GM12878 (cell line): ENCODE measurements around the gene DDX52. TPM values are rescaled to one million over a fixed set of nuclear protein-coding genes. Genes with fewer than 3 reads are reported as not detected.
A peak's percentile ranks its signal among the peaks of the same experiment; 100 is the strongest.

Experiments used
- ATAC-seq: fragments of 200-7000 bp; cut with Tn5 transposase; 3 replicates; pipeline ENCODE4 v1.9.1; 2020; ENCODE audit warnings: mild to moderate bottlenecking, moderate library complexity
- BruUV-seq: library from RNA; stranded (reverse); fragments of 400-500 nt; replicated peaks from 2 replicates; lab custom pipeline; 2021; lab: Mats Ljungman, UMichigan
- CTCF ChIA-PET: fragments of 300-600 bp; sonication (Branson Sonifier 250); formaldehyde crosslinking; extraction: SDS; loops from one replicate; lab custom pipeline; 2021; ENCODE audit warnings: inconsistent platforms; lab: Yijun Ruan, JAX
- POLR2A ChIA-PET: fragments of 350-600 bp; formaldehyde crosslinking; extraction: SDS; loops from one replicate; lab custom pipeline; 2021; ENCODE audit warnings: inconsistent platforms; lab: Charles Lee
- RAD21 ChIA-PET: fragments of 300-600 bp; sonication (Branson Sonifier 250); formaldehyde crosslinking; loops from one replicate; lab custom pipeline; 2023; ENCODE audit warnings: antibody characterized with exemption; ENCODE audit not compliant: unreplicated experiment; lab: Charles Lee
- SMC1A ChIA-PET: fragments of 300-600 bp; sonication (Branson Sonifier 250); formaldehyde crosslinking; loops from one replicate; lab custom pipeline; 2023; ENCODE audit not compliant: unreplicated experiment, uncharacterized antibody; lab: Charles Lee
- DNase-seq: peaks from one replicate; pipeline ENCODE4 v3.0.0-alpha.2; 2011; ENCODE audit warnings: low read depth, low spot score
- FAIRE-seq: peaks from 3 replicates; lab custom pipeline; 2011; peaks lifted over from hg19 to GRCh38; lab: Jason Lieb, UNC
- H2AFZ ChIP-seq: 2 replicates; pipeline ENCODE4 v1.6.0; 2011; ENCODE audit warnings: low read depth, low read length, control low read depth; ENCODE audit not compliant: control insufficient read depth
- H3K27ac ChIP-seq: 2 replicates; pipeline ENCODE4 v1.5.1; 2011; ENCODE audit warnings: control low read depth; ENCODE audit not compliant: control insufficient read depth, insufficient read depth
- H3K27me3 ChIP-seq, 2 experiments: replicated peaks in 1 of 2; 2 replicates each; pipeline versions ENCODE4 v1.6.0 to v1.6.1; 2011; ENCODE audit warnings: low read length in 1 of 2; ENCODE audit not compliant: control insufficient read depth in 2 of 2, insufficient read depth in 2 of 2
- H3K36me3 ChIP-seq, 2 experiments: 2 replicates each; pipeline ENCODE4 v1.5.1; 2011; ENCODE audit warnings: low read length in 1 of 2; ENCODE audit not compliant: control insufficient read depth in 2 of 2, insufficient read depth in 2 of 2
- H3K4me1 ChIP-seq: 2 replicates; pipeline ENCODE4 v1.6.1; 2011; ENCODE audit warnings: mild to moderate bottlenecking, low read length, moderate library complexity, mixed read lengths; ENCODE audit not compliant: control insufficient read depth, insufficient read depth
- H3K4me2 ChIP-seq: 2 replicates; pipeline ENCODE4 v1.6.0; 2011; ENCODE audit warnings: control low read depth; ENCODE audit not compliant: control insufficient read depth, insufficient read depth
- H3K4me3 ChIP-seq: fragments of 200-600 bp; sonication (generic); 2 replicates; pipeline ENCODE4 v1.5.1; 2016
- H3K79me2 ChIP-seq: 2 replicates; pipeline ENCODE4 v1.6.0; 2011; ENCODE audit warnings: low read length; ENCODE audit not compliant: control insufficient read depth, insufficient read depth
- H3K9ac ChIP-seq: 2 replicates; pipeline ENCODE4 v1.8.0; 2011; ENCODE audit warnings: low read length, control low read depth, mixed read lengths; ENCODE audit not compliant: control insufficient read depth, insufficient read depth
- H3K9me3 ChIP-seq: replicated peaks from 3 replicates; pipeline ENCODE4 v1.5.1; 2011; ENCODE audit warnings: mild to moderate bottlenecking, low read length; ENCODE audit not compliant: control insufficient read depth, insufficient read depth
- H4K20me1 ChIP-seq: 2 replicates; pipeline ENCODE4 v1.6.0; 2011; ENCODE audit not compliant: control insufficient read depth, insufficient read depth
- EED ChIP-seq: sonication (generic); IDR thresholded peaks from 2 replicates; pipeline ENCODE4 v1.6.1; 2016; ENCODE audit warnings: antibody characterized with exemption, low read depth
- MXI1 ChIP-seq: fragments of 150-350 bp; IDR thresholded peaks from 2 replicates; pipeline ENCODE4 v1.6.1; 2011; ENCODE audit warnings: low read depth, mild to moderate bottlenecking, inconsistent platforms, low read length, improper control_type of control experiment
- PKNOX1 ChIP-seq: fragments of 450-650 bp; IDR thresholded peaks from 2 replicates; pipeline ENCODE4 v1.6.1; 2016; ENCODE audit warnings: mild to moderate bottlenecking
- SPI1 ChIP-seq: IDR thresholded peaks from 2 replicates; pipeline ENCODE4 v1.6.1; 2011; ENCODE audit warnings: low read depth, mild to moderate bottlenecking, low read length, moderate library complexity, borderline replicate concordance; ENCODE audit not compliant: insufficient read depth
- ZBTB11 ChIP-seq: fragments of 450-650 bp; formaldehyde crosslinking; IDR thresholded peaks from 2 replicates; pipeline ENCODE4 v1.5.0; 2022; ENCODE audit warnings: mild to moderate bottlenecking, missing genetic modification characterization
- WGBS: methylation state at CpG from one replicate; pipeline ENCODE4 v1.1.6; 2016; ENCODE audit warnings: low lambda C conversion rate; ENCODE audit not compliant: insufficient replicate concordance, insufficient coverage; ENCODE audit errors: missing lambda C conversion rate; 5-methylcytosine and 5-hydroxymethylcytosine counted together
- in situ Hi-C: fragments of 300-500 bp; cut with MboI; formaldehyde crosslinking; loops from 9 replicates; pipeline ENCODE4 v1.14.3; 2018; ENCODE audit warnings: mixed read lengths
- intact Hi-C: fragments of 100-400 bp; cut with micrococcal nuclease; formaldehyde crosslinking; loops from one replicate; pipeline ENCODE4 v1.14.2; 2022; ENCODE audit not compliant: unreplicated experiment
- polyA plus RNA-seq, 11 experiments: library from polyadenylated mRNA; depleted of rRNA in 4 of 11; unstranded in 6 of 11; stranded (reverse) in 5 of 11; fragments of >200 nt; fragmentation: Nextera tagmentation in 4 of 11; fragmentation: Illumina TruSeq in 1 of 11; extraction: Ambion mirVana in 4 of 11; extraction: Trizol in 1 of 11; gene quantifications; 1 replicate in 1 of 11; 2 replicates in 10 of 11; pipeline versions ENCODE4 v1.2.1 to v1.2.3, GENCODE V29; 2011 to 2016; ENCODE audit warnings: inconsistent platforms in 2 of 11, missing spikeins in 2 of 11, low read depth in 1 of 11
- total RNA-seq, 4 experiments: library from RNA; depleted of rRNA in 3 of 4; stranded (reverse); fragments of >200 nt in 3 of 4; fragmentation: Illumina TruSeq in 1 of 4; extraction: Trizol in 1 of 4; gene quantifications; 2 replicates each; pipeline versions ENCODE4 v1.2.1 to v1.2.3, GENCODE V29; 2013 to 2021

Gene DDX52
- total and polyA plus RNA-seq, 10 of the 15 experiments (the other 5 are each of a cell fraction or from before 2014, with no cell fraction given): 14.8 to 49.7 (median 26.3) TPM

GRCh38 chr17:37608351-37609169 is 34.7 kb downstream of the DDX52 start:
- under 1% methylated on average over 26 of the region's 26 CpGs for WGBS
- ChIA-PET CTCF (interaction anchor here (0.7 to 2.6 kb wide), 11 partner anchors 9 to 234 kb away, joined by 3 to 11 read pairs (median 3); no protein-coding TSS in a partner anchor), POLR2A (interaction anchor here (0.5 to 1.8 kb wide), 8 partner anchors 10 to 202 kb away, joined by 3 to 7 read pairs (median 3); partner anchors contain the start of genes ACACA, HNF1B and TADA2A), RAD21 (interaction anchor here (0.9 to 2.9 kb wide), 11 partner anchors 9 to 235 kb away, joined by 3 to 15 read pairs (median 5); partner anchors contain the start of genes ACACA, HNF1B and TADA2A), SMC1A (interaction anchor here (0.6 to 3.6 kb wide), 11 partner anchors 17 to 183 kb away, joined by 3 to 19 read pairs (median 3); no protein-coding TSS in a partner anchor)
- ATAC-seq (peak; percentile 43), FAIRE-seq (no peak), DNase-seq (no peak)
- Histone ChIP-seq H3K4me1 (peaks cover 8% of the 10 kb centered on the region; the same call in 1 of the 2 replicates), H3K27me3 (no peaks in the 10 kb centered on the region), H3K9ac (peak overlapping the region; percentile 95), H2AFZ (peak overlapping the region; percentile 33), H3K4me3 (peak overlapping the region; percentile 78), H3K36me3 (peaks cover 0 to 2% of the 10 kb centered on the region in 2 experiments; a peak in 1 of 4 replicates), H4K20me1 (no peaks in the 10 kb centered on the region), H3K4me2 (peak overlapping the region; percentile 66), H3K79me2 (peaks cover 49% of the 10 kb centered on the region), H3K27ac (peak overlapping the region; percentile 89), H3K9me3 (peaks cover 3% of the 10 kb centered on the region; the same call in 2 of the 3 replicates)
- TSS peak; percentile 64 for BruUV-seq
- intact Hi-C loops (loop anchor here (2.0 to 5.0 kb wide), 2 partner anchors 120 to 184 kb away; partner anchors contain the start of gene DUSP14), in situ Hi-C loops (loop anchor here (25.0 kb wide), 1 partner anchor 1829 kb away; no protein-coding TSS in a partner anchor)
- TF ChIP-seq PKNOX1 (no peak), MXI1 (peak; percentile 54; the same call in 1 of the 2 replicates), ZBTB11 (CRISPR knock-in tag) (peak; percentile 22; the same call in 1 of the 2 replicates), SPI1 (peak; percentile 43; the same call in 1 of the 2 replicates), EED (no peak)
